Mesenchymal stem cell (in vitro differentiated cells and primary cell): ENCODE measurements around the gene OPRL1. TPM values are rescaled to one million over a fixed set of nuclear protein-coding genes. Genes with fewer than 3 reads are reported as not detected.
A peak's percentile ranks its signal among the peaks of the same experiment; 100 is the strongest.

Experiments used
- DNase-seq: peaks from one replicate; pipeline ENCODE4 v3.0.0-alpha.2; 2013
- H2AFZ ChIP-seq: one replicate; pipeline ENCODE4 v1.6.1; 2013; ENCODE audit warnings: low read depth, mild to moderate bottlenecking, control low read depth, inconsistent platforms, low read length, moderate library complexity
- H2AK5ac ChIP-seq: 2 replicates; pipeline ENCODE4 v1.6.1; 2013; ENCODE audit warnings: low read length, moderate library complexity, mild to moderate bottlenecking, inconsistent platforms; ENCODE audit not compliant: severe bottlenecking
- H2BK120ac ChIP-seq: one replicate; pipeline ENCODE4 v1.6.1; 2013; ENCODE audit warnings: low read depth, mild to moderate bottlenecking, inconsistent platforms, low read length, moderate library complexity
- H2BK12ac ChIP-seq, 2 experiments: one replicate each; pipeline ENCODE4 v1.6.1; 2013; ENCODE audit warnings: inconsistent platforms in 2 of 2, low read length in 2 of 2, mild to moderate bottlenecking in 2 of 2, moderate library complexity in 2 of 2, control low read depth in 1 of 2
- H2BK15ac ChIP-seq: one replicate; pipeline ENCODE4 v1.6.1; 2013; ENCODE audit warnings: mild to moderate bottlenecking, low read depth, inconsistent platforms; ENCODE audit not compliant: poor library complexity, severe bottlenecking
- H2BK5ac ChIP-seq: 2 replicates; pipeline ENCODE4 v1.6.1; 2013; ENCODE audit warnings: low read depth, mild to moderate bottlenecking, low read length, control low read depth, inconsistent platforms; ENCODE audit not compliant: poor library complexity, severe bottlenecking
- H3K14ac ChIP-seq, 2 experiments: one replicate each; pipeline ENCODE4 v1.6.1; 2013; ENCODE audit warnings: inconsistent platforms in 2 of 2, low read length in 2 of 2, control low read depth in 1 of 2, mild to moderate bottlenecking in 1 of 2, moderate library complexity in 1 of 2
- H3K18ac ChIP-seq, 2 experiments: one replicate each; pipeline ENCODE4 v1.6.1; 2013; ENCODE audit warnings: inconsistent platforms in 2 of 2, low read length in 2 of 2, control low read depth in 1 of 2, low read depth in 1 of 2, mild to moderate bottlenecking in 1 of 2
- H3K23ac ChIP-seq, 2 experiments: one replicate each; pipeline ENCODE4 v1.6.1; 2013; ENCODE audit warnings: inconsistent platforms in 2 of 2, low read length in 2 of 2, mild to moderate bottlenecking in 2 of 2, moderate library complexity in 2 of 2, control low read depth in 1 of 2
- H3K27ac ChIP-seq: 2 replicates; pipeline ENCODE4 v1.5.1; 2013; ENCODE audit warnings: mild to moderate bottlenecking, moderate library complexity, low read length, control low read depth, inconsistent platforms; ENCODE audit not compliant: poor library complexity, severe bottlenecking
- H3K27me3 ChIP-seq, 2 experiments: 2 replicates each; pipeline versions ENCODE4 v1.6.1 to v1.7.0; 2013; ENCODE audit warnings: low read length in 2 of 2, mild to moderate bottlenecking in 2 of 2, moderate library complexity in 2 of 2, control low read depth in 1 of 2, inconsistent platforms in 1 of 2; ENCODE audit not compliant: control insufficient read depth in 1 of 2, insufficient read depth in 1 of 2
- H3K36me3 ChIP-seq, 2 experiments: 2 replicates each; pipeline versions ENCODE4 v1.6.1 to v1.7.0; 2013; ENCODE audit warnings: low read length in 2 of 2, control low read depth in 1 of 2, inconsistent platforms in 1 of 2, low read depth in 1 of 2, mild to moderate bottlenecking in 1 of 2; ENCODE audit not compliant: insufficient read depth in 2 of 2, control insufficient read depth in 1 of 2
- H3K4ac ChIP-seq, 2 experiments: one replicate each; pipeline ENCODE4 v1.6.1; 2013; ENCODE audit warnings: inconsistent platforms in 2 of 2, low read length in 2 of 2, mild to moderate bottlenecking in 2 of 2, moderate library complexity in 2 of 2, control low read depth in 1 of 2, low read depth in 1 of 2
- H3K4me1 ChIP-seq: 2 replicates; pipeline ENCODE4 v1.6.1; 2013; ENCODE audit warnings: low read depth, low read length, control low read depth; ENCODE audit not compliant: control insufficient read depth, insufficient read depth
- H3K4me2 ChIP-seq: 2 replicates; pipeline ENCODE4 v1.6.1; 2013; ENCODE audit warnings: low read length, mild to moderate bottlenecking, inconsistent platforms; ENCODE audit not compliant: poor library complexity, severe bottlenecking
- H3K4me3 ChIP-seq, 2 experiments: 2 replicates each; pipeline versions ENCODE4 v1.5.1 to v1.7.0; 2013; ENCODE audit warnings: low read length in 2 of 2, mild to moderate bottlenecking in 2 of 2, control low read depth in 1 of 2, low read depth in 1 of 2; ENCODE audit not compliant: insufficient read depth in 1 of 2
- H3K79me1 ChIP-seq: replicated peaks from 2 replicates; pipeline ENCODE4 v1.6.1; 2013; ENCODE audit warnings: mild to moderate bottlenecking, control low read depth, low read length, inconsistent platforms; ENCODE audit not compliant: poor library complexity, severe bottlenecking
- H3K9ac ChIP-seq: 2 replicates; pipeline ENCODE4 v1.7.0; 2013; ENCODE audit warnings: mild to moderate bottlenecking, low read length, moderate library complexity
- H3K9me3 ChIP-seq: 2 replicates; pipeline ENCODE4 v1.7.0; 2013; ENCODE audit warnings: mild to moderate bottlenecking, low read length; ENCODE audit not compliant: control insufficient read depth
- H4K8ac ChIP-seq: one replicate; pipeline ENCODE4 v1.6.1; 2013; ENCODE audit warnings: inconsistent platforms, mild to moderate bottlenecking, low read length, moderate library complexity
- H4K91ac ChIP-seq: one replicate; pipeline ENCODE4 v1.6.1; 2013; ENCODE audit warnings: mild to moderate bottlenecking, low read length, inconsistent platforms
- WGBS: methylation state at CpG from one replicate; pipeline ENCODE4 v1.1.7; 2013; ENCODE audit warnings: mixed read lengths; 5-methylcytosine and 5-hydroxymethylcytosine counted together
- polyA plus RNA-seq, 2 experiments: library from polyadenylated mRNA; stranded (reverse); fragments of 200-250 nt; gene quantifications; one replicate each; pipeline ENCODE4 v1.2.3, GENCODE V29; 2013

The OPRL1 gene
- 0.54 TPM for polyA plus RNA-seq (2013, experiment 1 of 2)
- polyA plus RNA-seq (2013, experiment 2 of 2): 0.40 TPM

DNA sequence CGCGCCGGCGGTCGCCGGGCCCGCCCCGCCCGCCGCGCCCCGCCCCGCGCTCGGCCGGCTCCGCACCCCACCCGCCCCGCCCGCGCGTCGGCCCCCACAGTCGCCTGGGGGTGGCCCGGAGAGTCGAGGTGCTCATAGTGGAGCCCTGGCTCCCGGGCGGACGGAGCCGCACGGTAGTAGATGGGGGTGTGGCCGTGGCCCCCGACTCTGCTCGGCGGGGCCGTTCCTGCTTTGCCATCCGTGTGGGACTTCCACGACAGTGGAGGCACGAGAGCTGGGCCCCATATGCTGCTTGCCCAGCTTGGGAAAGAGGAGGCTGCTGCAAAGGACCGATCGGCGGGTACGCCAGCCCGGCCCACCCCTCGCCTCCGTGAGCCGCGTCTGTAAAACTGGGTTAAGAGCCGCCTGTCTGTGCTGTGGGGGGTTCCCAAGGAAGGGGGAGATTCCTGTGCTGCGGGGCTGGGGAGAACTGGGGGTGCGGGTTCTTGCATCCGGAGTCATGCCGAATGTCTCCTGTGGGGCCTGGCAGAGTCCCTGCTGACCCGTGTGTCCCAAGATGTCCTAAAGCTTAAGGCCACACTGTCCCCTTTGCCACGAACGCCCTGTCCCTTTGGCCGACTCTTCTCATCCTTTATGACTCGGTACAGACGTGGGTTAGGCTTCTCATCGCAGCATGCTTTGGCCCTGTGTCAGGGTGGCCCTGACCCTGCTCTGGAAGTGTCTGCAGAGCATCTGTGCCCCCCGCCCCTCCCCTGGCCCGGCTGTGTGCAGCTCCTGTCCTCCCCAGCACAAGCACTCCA, at the start of gene OPRL1:
TSS of gene OPRL1 (plus strand) at position 70 of the 800 bp plus-strand sequence. CDS start 12,639 bp downstream, outside the sequence.
- H3K4me2 ChIP-seq: peak within 1 kb of the TSS; percentile 91
- H3K9me3 ChIP-seq: no peaks in the 10 kb centered on the region
- peak within 1 kb of the TSS; percentile 1 for H2BK15ac ChIP-seq
- peak within 1 kb of the TSS; percentile 5 for H3K27ac ChIP-seq
- H2BK120ac ChIP-seq: peak within 1 kb of the TSS; percentile 88
- H3K27me3 ChIP-seq: peaks cover 11 to 35% of the 10 kb centered on the region in 2 experiments
- peak within 1 kb of the TSS in 1 of 2 experiments; percentile 35 for H3K23ac ChIP-seq
- peak within 1 kb of the TSS; percentile 73 for H4K8ac ChIP-seq
- peak within 1 kb of the TSS; percentile 45 to 92 for H3K4ac ChIP-seq
- H3K36me3 ChIP-seq: peaks cover 0 to 17% of the 10 kb centered on the region in 2 experiments
- peaks cover 50% of the 10 kb centered on the region for H3K4me1 ChIP-seq
- peak within 1 kb of the TSS; percentile 84 for H4K91ac ChIP-seq
- WGBS: 12% methylated on average over 48 of the region's 62 CpGs
- no peak within 1 kb of the TSS for H2AK5ac ChIP-seq
- peak within 1 kb of the TSS; percentile 76 to 83 for H3K4me3 ChIP-seq
- H2BK5ac ChIP-seq: peak within 1 kb of the TSS; percentile 24
- peak within 1 kb of the TSS; percentile 29 for H2AFZ ChIP-seq
- H3K14ac ChIP-seq: peak within 1 kb of the TSS in 1 of 2 experiments; percentile 13
- H3K79me1 ChIP-seq: peaks cover 24% of the 10 kb centered on the region
- H3K18ac ChIP-seq: peak within 1 kb of the TSS; percentile 81 to 95
- H3K9ac ChIP-seq: peak within 1 kb of the TSS; percentile 83
- peak; percentile 56 for DNase-seq
- H2BK12ac ChIP-seq: peak within 1 kb of the TSS; percentile 29 to 43

DNA sequence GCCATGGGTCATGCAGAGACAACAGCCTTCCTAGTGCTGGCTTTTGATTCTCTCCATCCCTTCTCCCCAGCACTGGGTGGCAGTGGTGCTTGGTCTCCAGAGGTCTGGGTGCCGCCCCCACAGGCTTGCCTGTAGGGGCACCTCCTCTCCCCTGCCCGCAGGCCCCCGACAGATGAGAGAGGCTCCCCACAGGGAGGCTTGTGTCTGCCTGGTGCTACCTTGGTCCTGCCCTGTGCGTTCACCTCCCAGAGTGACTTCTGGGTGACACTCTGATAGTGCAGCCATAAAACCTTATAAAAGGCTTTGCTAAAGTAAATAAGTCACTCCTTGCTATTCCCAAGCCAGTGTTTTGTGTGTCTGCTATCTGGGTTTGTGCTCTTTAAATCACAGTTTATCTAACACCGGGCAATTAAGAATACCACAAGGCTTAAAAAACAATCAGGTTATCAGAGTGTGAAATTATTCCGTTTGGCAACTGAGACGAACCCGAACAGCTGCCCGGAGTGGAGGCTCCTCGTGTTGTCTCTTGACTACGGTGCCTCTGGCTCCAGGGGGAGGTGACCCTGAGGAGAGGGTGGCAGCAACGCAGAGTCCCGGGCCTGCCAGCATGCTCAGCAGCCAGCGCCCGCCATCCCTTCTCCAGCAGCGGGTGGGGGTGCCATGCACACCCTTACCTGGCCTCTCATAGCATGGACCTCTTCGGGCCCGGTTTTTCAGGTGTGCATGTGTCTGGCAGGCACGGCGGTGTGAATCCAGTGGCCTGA, 49.3 kb upstream of the OPRL1 start:
- WGBS: 94% methylated on average over 19 of the region's 20 CpGs
- no peak for DNase-seq
- H3K4me1 ChIP-seq: no peaks in the 10 kb centered on the region

DNA sequence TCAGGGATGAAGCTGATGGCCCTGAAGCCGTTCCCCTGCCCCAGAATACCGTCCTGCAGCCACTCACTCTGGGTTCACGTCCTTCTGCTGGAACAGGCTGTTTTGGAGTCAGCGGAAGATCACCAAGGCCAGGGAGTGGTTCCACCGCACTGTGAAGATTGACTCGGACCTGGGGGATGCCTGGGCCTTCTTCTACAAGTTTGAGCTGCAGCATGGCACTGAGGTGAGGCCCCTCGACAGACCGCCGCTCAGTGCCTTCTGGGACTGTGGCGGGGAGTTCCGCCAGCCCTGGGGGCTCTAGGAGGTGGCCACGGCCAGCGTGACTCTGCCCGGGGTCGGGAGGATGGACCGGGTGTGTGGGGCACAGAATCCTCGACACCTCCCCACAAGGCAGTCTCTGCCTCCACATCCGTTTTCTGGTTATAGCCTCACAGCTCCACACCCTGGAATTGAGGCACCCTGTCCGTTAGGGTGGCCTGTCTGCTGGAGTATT, 48.0 kb upstream of the OPRL1 start:
- Histone ChIP-seq H2AFZ (no peak overlapping the region), H2BK120ac (no peak overlapping the region), H3K18ac (no peak overlapping the region), H3K4me2 (no peak overlapping the region), H3K23ac (no peak overlapping the region), H2BK12ac (no peak overlapping the region), H3K27ac (no peak overlapping the region), H3K9me3 (no peaks in the 10 kb centered on the region), H3K14ac (no peak overlapping the region), H3K36me3 (peaks cover 79 to 87% of the 10 kb centered on the region in 2 experiments), H3K27me3 (peaks cover 0 to 7% of the 10 kb centered on the region in 2 experiments), H3K9ac (no peak overlapping the region), H2BK15ac (no peak overlapping the region), H2AK5ac (no peak overlapping the region), H2BK5ac (no peak overlapping the region), H4K91ac (no peak overlapping the region), H3K79me1 (peaks cover 15% of the 10 kb centered on the region), H3K4me1 (peaks cover 10% of the 10 kb centered on the region), H3K4ac (no peak overlapping the region), H4K8ac (no peak overlapping the region), H3K4me3 (no peak overlapping the region)
- DNase-seq: no peak
- 95% methylated on average over 18 of the region's 19 CpGs for WGBS

More for the DNA sequence above, 49.3 kb upstream of the OPRL1 start:
- no peak overlapping the region for H3K9ac ChIP-seq
- no peak overlapping the region for H4K91ac ChIP-seq
- no peak overlapping the region for H3K4me2 ChIP-seq
- H3K4me3 ChIP-seq: no peak overlapping the region
- H3K27me3 ChIP-seq: no peaks in the 10 kb centered on the region
- peaks cover 90 to 92% of the 10 kb centered on the region in 2 experiments for H3K36me3 ChIP-seq
- no peak overlapping the region for H2AK5ac ChIP-seq
- peaks cover 16% of the 10 kb centered on the region for H3K79me1 ChIP-seq
- no peak overlapping the region for H3K18ac ChIP-seq
- no peak overlapping the region for H2BK120ac ChIP-seq
- H2BK15ac ChIP-seq: no peak overlapping the region
- no peak overlapping the region for H3K23ac ChIP-seq
- H3K14ac ChIP-seq: no peak overlapping the region
- H4K8ac ChIP-seq: no peak overlapping the region
- no peak overlapping the region for H3K27ac ChIP-seq
- H2BK12ac ChIP-seq: no peak overlapping the region
- no peaks in the 10 kb centered on the region for H3K9me3 ChIP-seq
- H3K4ac ChIP-seq: no peak overlapping the region
- no peak overlapping the region for H2BK5ac ChIP-seq
- H2AFZ ChIP-seq: no peak overlapping the region
